Prostate gland (tissue), 2 donors: ENCODE results near the gene NINJ1. TPM values are rescaled to one million over a fixed set of nuclear protein-coding genes. Genes with fewer than 3 reads are reported as not detected.

ENCODE experiments used
- DNase-seq: peaks from one replicate; pipeline ENCODE4 v3.0.0-alpha.2; 2019; ENCODE audit warnings: low spot score
- H3K27ac ChIP-seq, 2 donors: fragments of 200-600 bp; sonication (generic); 2 replicates each; pipeline ENCODE4 v1.5.1; 2017 to 2019
- H3K27me3 ChIP-seq: fragments of 200-600 bp; sonication (generic); replicated peaks from 2 replicates; pipeline ENCODE4 v1.5.1; 2019; ENCODE audit not compliant: insufficient read depth
- H3K36me3 ChIP-seq, 2 donors: fragments of 200-600 bp; sonication (generic); 1 replicate in 1 of 2; 2 replicates in 1 of 2; pipeline versions ENCODE4 v1.5.1 to v1.8.1; 2017 to 2019
- H3K4me1 ChIP-seq: fragments of 200-600 bp; sonication (generic); replicated peaks from 2 replicates; pipeline ENCODE4 v1.5.1; 2019
- H3K4me3 ChIP-seq, 2 donors: fragments of 200-600 bp; sonication (generic); 2 replicates each; pipeline ENCODE4 v1.5.1; 2017 to 2019
- H3K9me3 ChIP-seq: fragments of 200-600 bp; sonication (generic); 2 replicates; pipeline ENCODE4 v1.5.1; 2017
- CTCF ChIP-seq, 4 experiments: fragments of 200-600 bp in 2 of 4; fragments of 450-650 bp in 2 of 4; sonication (generic) in 2 of 4; IDR thresholded peaks; 1 replicate in 3 of 4; 2 replicates in 1 of 4; pipeline ENCODE4 v1.5.1; 2016 to 2019; ENCODE audit warnings: antibody characterized with exemption in 4 of 4, mild to moderate bottlenecking in 2 of 4, moderate library complexity in 2 of 4
- POLR2A ChIP-seq: fragments of 450-650 bp; IDR thresholded peaks from one replicate; pipeline ENCODE4 v1.6.1; 2016; ENCODE audit warnings: antibody characterized with exemption, mild to moderate bottlenecking
- POLR2AphosphoS5 ChIP-seq: sonication (generic); formaldehyde crosslinking; IDR thresholded peaks from one replicate; pipeline ENCODE4 v1.6.1; 2017; ENCODE audit warnings: antibody characterized with exemption
- WGBS: methylation state at CpG from one replicate; pipeline ENCODE4 v1.1.5; 2018; 5-methylcytosine and 5-hydroxymethylcytosine counted together
- intact Hi-C: fragments of 100-400 bp; cut with DNase I; formaldehyde crosslinking; loops from one replicate; pipeline ENCODE4 v1.14.2; 2022
- total RNA-seq, 2 donors: library from RNA; depleted of rRNA; stranded (reverse); fragments of >200 nt; gene quantifications; one replicate each; pipeline ENCODE4 v1.1.0, GENCODE V29; 2016

The NINJ1 gene
- total RNA-seq, 2 donors from 2014 or later = 139 to 183 TPM

- Histone ChIP-seq H3K36me3 (no peaks in the 10 kb centered on the region), H3K9me3 (no peaks in the 10 kb centered on the region), H3K4me1 (no peaks in the 10 kb centered on the region), H3K4me3 (no peak overlapping the region), H3K27me3 (no peaks in the 10 kb centered on the region), H3K27ac (no peak overlapping the region)
- 83% methylated on average over 4 of the region's 4 CpGs for WGBS
- no peak for DNase-seq
- TF ChIP-seq POLR2A = no peak
- no peak for TF ChIP-seq CTCF (IDR thresholded peaks at IDR 0.05)
- TF ChIP-seq POLR2AphosphoS5 = no peak
- intact Hi-C loops = loop anchor here (10.0 kb wide), 2 partner anchors 86 to 474 kb away; no protein-coding TSS in a partner anchor
These were observed 43.0 kb downstream of the NINJ1 start for GRCh38 chr9:93091056-93091452.

GRCh38 chr9:93090091-93090655, 43.9 kb downstream of the NINJ1 start:
- WGBS = 77% methylated on average over 8 of the region's 8 CpGs
- no peak overlapping the region for H3K27ac ChIP-seq
- no peaks in the 10 kb centered on the region for H3K27me3 ChIP-seq
- intact Hi-C loops = loop anchor here (10.0 kb wide), 2 partner anchors 85 to 475 kb away; no protein-coding TSS in a partner anchor
- no peaks in the 10 kb centered on the region for H3K36me3 ChIP-seq
- no peak for DNase-seq
- no peaks in the 10 kb centered on the region for H3K9me3 ChIP-seq
- H3K4me1 ChIP-seq = no peaks in the 10 kb centered on the region
- no peak overlapping the region for H3K4me3 ChIP-seq
- no peak for TF ChIP-seq CTCF (IDR thresholded peaks at IDR 0.05)

- TF ChIP-seq POLR2AphosphoS5 (no peak), CTCF (IDR thresholded peaks at IDR 0.05) (no peak), POLR2A (no peak)
- H3K4me3 ChIP-seq = no peak overlapping the region
- no peaks in the 10 kb centered on the region for H3K9me3 ChIP-seq
- no peaks in the 10 kb centered on the region for H3K36me3 ChIP-seq
- intact Hi-C loops = no loop called here
- H3K27ac ChIP-seq = no peak overlapping the region
- H3K27me3 ChIP-seq = no peaks in the 10 kb centered on the region
- no peaks in the 10 kb centered on the region for H3K4me1 ChIP-seq
- DNase-seq = no peak
- WGBS = 82% methylated on average over 12 of the region's 12 CpGs
These were observed 44.5 kb downstream of the NINJ1 start for GRCh38 chr9:93089481-93089991.

- Histone ChIP-seq H3K36me3 (no peaks in the 10 kb centered on the region), H3K4me1 (no peaks in the 10 kb centered on the region), H3K27me3 (no peaks in the 10 kb centered on the region), H3K4me3 (no peak overlapping the region), H3K9me3 (no peaks in the 10 kb centered on the region), H3K27ac (no peak overlapping the region)
- intact Hi-C loops = no loop called here
- TF ChIP-seq POLR2AphosphoS5 (no peak), POLR2A (no peak), CTCF (IDR thresholded peaks at IDR 0.05) (no peak)
- no peak for DNase-seq
- WGBS = 92% methylated on average over 5 of the region's 5 CpGs
These were observed 45.0 kb downstream of the NINJ1 start for GRCh38 chr9:93089024-93089423.

- Histone ChIP-seq H3K27me3 (no peaks in the 10 kb centered on the region), H3K36me3 (no peaks in the 10 kb centered on the region), H3K4me3 (no peak overlapping the region), H3K4me1 (no peaks in the 10 kb centered on the region), H3K27ac (no peak overlapping the region), H3K9me3 (no peaks in the 10 kb centered on the region)
- no peak for TF ChIP-seq POLR2A
- TF ChIP-seq CTCF (IDR thresholded peaks at IDR 0.05) = no peak
- TF ChIP-seq POLR2AphosphoS5 = no peak
- DNase-seq = no peak
- intact Hi-C loops = no loop called here
- WGBS = 96% methylated on average over 3 of the region's 4 CpGs
These were observed 45.4 kb downstream of the NINJ1 start for GRCh38 chr9:93088656-93089015.
